ENCODE data around the gene SMTNL2. TPM values are rescaled to one million over a fixed set of nuclear protein-coding genes. Genes with fewer than 3 reads are reported as not detected.
"Not testable (repeated sequence)": the region's sequence is repeated elsewhere in the genome, so short reads cannot be mapped to it uniquely, and the experiment has no call there.

The SMTNL2 gene
- total and polyA plus RNA-seq, 5 donors from 2014 or later, result not detected

DNA sequence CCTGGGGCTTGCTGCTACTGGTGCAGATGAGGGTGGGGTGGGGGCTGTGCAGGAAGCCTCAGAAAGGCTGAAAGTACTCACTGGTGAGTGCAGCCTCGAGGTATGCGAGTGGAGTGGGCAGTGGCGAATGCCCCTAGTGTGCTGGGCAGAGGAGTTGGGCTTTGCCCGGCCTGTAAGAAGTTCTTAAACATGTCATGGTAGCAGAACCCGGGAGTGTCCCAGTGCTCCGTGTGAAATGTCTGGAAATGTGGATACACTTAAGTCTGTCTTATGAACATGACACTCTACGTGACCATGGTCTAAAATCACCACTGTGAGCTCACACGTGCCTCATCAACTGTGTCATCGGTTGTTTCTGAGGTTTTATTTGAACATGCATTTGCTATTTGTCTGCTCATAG lies 1.7 kb downstream of the SMTNL2 start:
- H3K27ac ChIP-seq (ENCODE audit: insufficient read depth, low read length, poor library complexity, severe bottlenecking), result no peak overlapping the region
- Mint-ChIP-seq H3K36me3 (no peaks in the 10 kb centered on the region), H3K4me1 (peaks cover 0 to 5% (median 2%) of the 10 kb centered on the region in 4 donors), H3K27me3 (peaks cover 40% of the 10 kb centered on the region), H3K4me3 (peak overlapping the region in 1 of 4 donors; percentile 48), H3K9me3 (no peaks in the 10 kb centered on the region), H3K27ac (no peak overlapping the region)
- DNase-seq (no peak), ATAC-seq (ENCODE audit: low read depth in 2 of 2) (no peak)
- H3K36me3 ChIP-seq (ENCODE audit: control insufficient read depth, insufficient read depth, low read length), result no peaks in the 10 kb centered on the region
- peaks cover 6% of the 10 kb centered on the region for H3K4me1 ChIP-seq (ENCODE audit: control insufficient read depth, insufficient read depth, low read length, poor library complexity, severe bottlenecking)
- peaks cover 2% of the 10 kb centered on the region for H3K27me3 ChIP-seq (ENCODE audit: control insufficient read depth, insufficient read depth, low read length)
- no peak overlapping the region for H3K4me3 ChIP-seq (ENCODE audit: low read depth, low read length)
- no peaks in the 10 kb centered on the region for H3K9me3 ChIP-seq (ENCODE audit: control insufficient read depth in 2 of 2, low read length in 2 of 2)

DNA sequence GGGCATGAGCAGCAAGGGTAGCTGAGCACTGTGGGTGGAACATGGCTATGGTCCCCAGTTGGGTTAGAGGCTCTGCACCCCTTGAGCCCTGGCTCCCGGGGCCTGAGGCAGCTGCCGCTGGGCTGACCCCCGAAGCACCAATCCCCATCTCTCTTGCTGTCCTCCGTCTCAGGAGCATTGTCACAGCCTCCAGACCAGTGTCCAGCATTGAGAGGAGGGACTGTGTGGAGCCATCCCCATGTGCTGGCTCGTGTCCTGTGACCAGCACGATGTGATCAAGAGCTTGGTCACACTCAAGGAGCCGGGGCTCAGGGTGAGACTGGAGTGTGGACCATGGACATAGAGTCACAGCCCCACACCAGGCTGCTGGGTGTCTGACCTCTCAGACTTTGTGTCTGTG lies 2.9 kb downstream of the SMTNL2 start:
- Mint-ChIP-seq H3K27me3 (peaks cover 40% of the 10 kb centered on the region), H3K4me1 (peaks cover 0 to 5% (median 2%) of the 10 kb centered on the region in 4 donors), H3K4me3 (no peak overlapping the region), H3K36me3 (no peaks in the 10 kb centered on the region), H3K27ac (no peak overlapping the region), H3K9me3 (peaks cover 0 to 2% (median 0%) of the 10 kb centered on the region in 7 donors)
- Histone ChIP-seq H3K4me1 (ENCODE audit: control insufficient read depth, insufficient read depth, low read length, poor library complexity, severe bottlenecking) (peaks cover 6% of the 10 kb centered on the region), H3K27me3 (ENCODE audit: control insufficient read depth, insufficient read depth, low read length) (peaks cover 2% of the 10 kb centered on the region), H3K36me3 (ENCODE audit: control insufficient read depth, insufficient read depth, low read length) (no peaks in the 10 kb centered on the region), H3K27ac (ENCODE audit: insufficient read depth, low read length, poor library complexity, severe bottlenecking) (no peak overlapping the region), H3K4me3 (ENCODE audit: low read depth, low read length) (no peak overlapping the region), H3K9me3 (ENCODE audit: control insufficient read depth in 2 of 2, low read length in 2 of 2) (no peaks in the 10 kb centered on the region)
- no peak for DNase-seq
- no peak for ATAC-seq (ENCODE audit: low read depth in 2 of 2)

DNA sequence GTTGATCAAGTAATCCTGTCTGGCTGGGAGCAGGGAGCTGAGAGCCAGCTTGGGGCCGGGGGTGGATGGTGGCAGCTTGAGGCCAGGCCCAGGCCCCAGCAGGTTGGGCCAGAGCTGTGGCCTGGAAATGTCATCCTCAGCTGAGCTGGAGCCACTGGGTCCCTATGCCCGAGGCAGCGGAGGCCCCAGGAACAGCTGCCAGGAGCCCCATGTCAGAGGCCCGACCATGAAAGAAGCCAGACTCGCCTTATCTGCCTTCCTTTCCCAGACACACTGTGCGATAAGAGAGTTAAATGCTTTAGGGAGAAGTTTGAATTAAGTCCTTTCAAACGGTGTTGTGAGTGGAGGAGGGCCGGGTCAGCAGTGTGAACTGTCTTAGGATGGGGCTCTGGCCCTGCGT lies 3.5 kb downstream of the SMTNL2 start:
- no peak for DNase-seq
- Mint-ChIP-seq H3K4me3 (no peak overlapping the region), H3K27me3 (peaks cover 36% of the 10 kb centered on the region), H3K36me3 (no peaks in the 10 kb centered on the region), H3K27ac (no peak overlapping the region), H3K9me3 (peaks cover 0 to 3% (median 0%) of the 10 kb centered on the region in 7 donors), H3K4me1 (peaks cover 0 to 5% (median 2%) of the 10 kb centered on the region in 4 donors)
- Histone ChIP-seq H3K36me3 (ENCODE audit: control insufficient read depth, insufficient read depth, low read length) (no peaks in the 10 kb centered on the region), H3K27ac (ENCODE audit: insufficient read depth, low read length, poor library complexity, severe bottlenecking) (no peak overlapping the region), H3K27me3 (ENCODE audit: control insufficient read depth, insufficient read depth, low read length) (peaks cover 2% of the 10 kb centered on the region), H3K9me3 (ENCODE audit: control insufficient read depth in 2 of 2, low read length in 2 of 2) (no peaks in the 10 kb centered on the region), H3K4me3 (ENCODE audit: low read depth, low read length) (no peak overlapping the region), H3K4me1 (ENCODE audit: control insufficient read depth, insufficient read depth, low read length, poor library complexity, severe bottlenecking) (peaks cover 6% of the 10 kb centered on the region)
- ATAC-seq (ENCODE audit: low read depth in 2 of 2), result no peak

DNA sequence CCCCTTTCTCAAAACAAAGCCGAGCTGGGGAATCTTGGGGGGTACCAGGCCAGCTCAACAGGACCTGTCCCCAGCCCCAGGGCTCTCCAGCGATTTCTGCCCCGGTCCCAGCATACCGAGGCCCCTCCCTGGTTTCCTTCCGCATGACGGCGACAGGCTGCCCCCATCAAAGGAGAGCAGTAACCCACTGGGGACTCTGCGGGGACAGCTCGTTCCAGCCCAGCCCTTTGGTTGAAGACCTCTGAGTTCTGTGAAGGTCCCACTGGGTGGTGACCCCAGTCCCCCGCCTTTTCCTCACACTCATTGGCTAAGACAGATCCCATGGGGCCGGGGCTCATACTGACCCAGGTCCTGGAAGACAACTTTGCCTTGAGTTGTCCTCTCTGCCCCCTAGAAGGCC lies 4.1 kb downstream of the SMTNL2 start:
- no peak overlapping the region for H3K4me3 ChIP-seq (ENCODE audit: low read depth, low read length)

DNA sequence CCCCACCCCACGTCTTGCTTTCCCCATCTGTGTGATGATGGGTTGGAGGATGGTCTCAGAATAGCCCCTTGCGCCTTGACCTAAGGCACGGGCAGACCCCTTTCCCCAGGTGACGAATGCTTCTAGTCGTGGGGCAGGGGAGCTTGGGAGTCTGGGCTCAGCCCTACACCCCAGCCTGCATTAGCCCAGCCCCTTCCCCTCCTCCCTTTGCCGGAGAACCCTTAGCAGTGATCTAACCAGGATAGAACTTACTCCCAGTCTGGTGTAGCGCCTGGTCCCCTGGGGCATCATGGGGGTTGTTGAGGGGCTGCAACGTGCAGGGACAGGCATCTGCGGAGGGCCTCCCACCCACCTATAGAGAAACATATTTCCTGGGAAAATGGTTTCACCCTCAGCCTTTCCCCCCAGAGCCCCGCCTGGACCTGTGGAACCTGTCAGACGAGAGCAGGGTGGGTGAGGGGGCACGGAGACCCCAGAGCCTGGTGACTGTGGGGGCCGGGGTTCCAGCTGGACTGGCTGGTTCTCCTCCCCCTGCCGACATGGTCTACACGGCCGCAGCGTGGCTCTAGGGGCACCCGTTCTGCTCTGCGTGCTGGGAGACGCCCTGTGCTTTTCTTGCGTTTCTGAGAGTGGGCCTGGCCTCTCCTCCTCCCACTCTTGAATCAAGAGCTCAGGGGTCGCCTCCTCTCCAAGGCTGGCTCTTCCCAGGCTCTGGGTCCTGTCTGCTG lies 4.7 kb downstream of the SMTNL2 start:
- no peak overlapping the region for H3K27ac ChIP-seq (ENCODE audit: insufficient read depth, low read length, poor library complexity, severe bottlenecking)
- DNase-seq (no peak), ATAC-seq (ENCODE audit: low read depth in 2 of 2) (no peak)
- peaks cover 2% of the 10 kb centered on the region for H3K4me1 ChIP-seq (ENCODE audit: control insufficient read depth, insufficient read depth, low read length, poor library complexity, severe bottlenecking)
- Mint-ChIP-seq H3K27ac (no peak overlapping the region), H3K4me1 (peaks cover 0 to 2% (median 0%) of the 10 kb centered on the region in 4 donors), H3K27me3 (peaks cover 25% of the 10 kb centered on the region), H3K4me3 (no peak overlapping the region), H3K36me3 (no peaks in the 10 kb centered on the region), H3K9me3 (peaks cover 0 to 3% (median 0%) of the 10 kb centered on the region in 7 donors)
- H3K4me3 ChIP-seq (ENCODE audit: low read depth, low read length), result no peak overlapping the region
- no peaks in the 10 kb centered on the region for H3K27me3 ChIP-seq (ENCODE audit: control insufficient read depth, insufficient read depth, low read length)
- H3K9me3 ChIP-seq (ENCODE audit: control insufficient read depth in 2 of 2, low read length in 2 of 2), result no peaks in the 10 kb centered on the region
- no peaks in the 10 kb centered on the region for H3K36me3 ChIP-seq (ENCODE audit: control insufficient read depth, insufficient read depth, low read length)

More for the DNA sequence above, 4.1 kb downstream of the SMTNL2 start:
- Histone ChIP-seq H3K9me3 (ENCODE audit: control insufficient read depth in 2 of 2, low read length in 2 of 2) (no peaks in the 10 kb centered on the region), H3K27ac (ENCODE audit: insufficient read depth, low read length, poor library complexity, severe bottlenecking) (no peak overlapping the region), H3K27me3 (ENCODE audit: control insufficient read depth, insufficient read depth, low read length) (no peaks in the 10 kb centered on the region), H3K36me3 (ENCODE audit: control insufficient read depth, insufficient read depth, low read length) (no peaks in the 10 kb centered on the region), H3K4me1 (ENCODE audit: control insufficient read depth, insufficient read depth, low read length, poor library complexity, severe bottlenecking) (peaks cover 6% of the 10 kb centered on the region)
- Mint-ChIP-seq H3K4me1 (peaks cover 0 to 5% (median 2%) of the 10 kb centered on the region in 4 donors), H3K9me3 (peaks cover 0 to 3% (median 0%) of the 10 kb centered on the region in 7 donors), H3K4me3 (no peak overlapping the region), H3K27me3 (peaks cover 30% of the 10 kb centered on the region), H3K27ac (peak overlapping the region in 1 of 3 donors; percentile 81), H3K36me3 (no peaks in the 10 kb centered on the region)
- no peak for ATAC-seq (ENCODE audit: low read depth in 2 of 2)
- DNase-seq, result no peak

DNA sequence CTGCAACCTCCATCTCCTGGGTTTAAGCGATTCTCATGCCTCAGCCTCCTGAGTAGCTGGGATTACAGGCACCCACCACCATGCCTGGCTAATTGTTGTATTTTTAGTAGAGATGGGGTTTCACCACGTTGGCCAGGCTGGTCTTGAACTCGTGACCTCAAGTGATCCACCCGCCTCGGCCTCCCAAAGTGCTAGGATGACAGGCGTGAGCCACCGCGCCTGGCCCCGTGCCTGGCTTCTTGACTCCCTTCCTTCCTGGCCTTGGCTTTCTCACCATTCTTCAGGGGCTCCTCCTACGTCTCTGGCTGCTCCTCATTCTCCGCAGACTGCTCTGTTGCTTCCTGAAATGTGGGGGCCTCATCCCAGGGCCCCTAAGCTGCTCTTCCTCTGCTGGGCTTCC lies 5.7 kb downstream of the SMTNL2 start:
- not testable (repeated sequence) for H3K9me3 Mint-ChIP-seq; H3K4me1 ChIP-seq (ENCODE audit: control insufficient read depth, insufficient read depth, low read length, poor library complexity, severe bottlenecking); H3K27ac Mint-ChIP-seq; H3K27ac ChIP-seq (ENCODE audit: insufficient read depth, low read length, poor library complexity, severe bottlenecking); H3K36me3 ChIP-seq (ENCODE audit: control insufficient read depth, insufficient read depth, low read length); H3K27me3 ChIP-seq (ENCODE audit: control insufficient read depth, insufficient read depth, low read length); H3K4me3 ChIP-seq (ENCODE audit: low read depth, low read length); H3K4me1 Mint-ChIP-seq; H3K36me3 Mint-ChIP-seq; ATAC-seq (ENCODE audit: low read depth in 2 of 2); DNase-seq; H3K9me3 ChIP-seq (ENCODE audit: control insufficient read depth in 2 of 2, low read length in 2 of 2)
- Mint-ChIP-seq H3K27me3 (peaks cover 25% of the 10 kb centered on the region), H3K4me3 (peak overlapping the region in 1 of 4 donors; percentile 15)

DNA sequence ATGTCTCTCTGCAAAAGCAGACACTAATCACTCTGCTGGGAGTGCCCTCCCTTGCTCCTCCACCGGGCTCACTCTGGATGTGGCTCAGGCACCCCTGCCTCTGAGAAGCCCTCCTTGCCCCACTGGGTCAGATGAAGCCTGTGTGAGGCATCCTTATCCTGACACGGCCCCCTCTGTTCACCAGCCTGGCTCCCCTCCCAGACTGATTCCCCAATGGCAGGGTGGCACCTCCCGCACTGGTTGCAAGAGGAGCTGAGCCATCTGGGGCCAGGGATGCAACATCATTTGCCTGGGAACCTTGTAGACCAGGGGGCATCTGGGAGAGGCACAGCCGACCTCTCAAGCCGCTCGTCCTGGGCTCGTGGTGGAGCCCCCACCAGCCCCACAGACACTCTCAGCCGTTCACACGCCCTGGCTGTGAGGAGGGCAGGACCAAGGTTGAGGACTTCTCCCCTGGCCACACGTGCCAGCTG lies 6.7 kb downstream of the SMTNL2 start:
- H3K9me3 Mint-ChIP-seq, result peaks cover 0 to 3% (median 0%) of the 10 kb centered on the region in 7 donors
- no peak overlapping the region for H3K4me3 Mint-ChIP-seq
- Histone ChIP-seq H3K27ac (ENCODE audit: insufficient read depth, low read length, poor library complexity, severe bottlenecking) (no peak overlapping the region), H3K36me3 (ENCODE audit: control insufficient read depth, insufficient read depth, low read length) (no peaks in the 10 kb centered on the region), H3K27me3 (ENCODE audit: control insufficient read depth, insufficient read depth, low read length) (no peaks in the 10 kb centered on the region), H3K4me1 (ENCODE audit: control insufficient read depth, insufficient read depth, low read length, poor library complexity, severe bottlenecking) (no peaks in the 10 kb centered on the region), H3K9me3 (ENCODE audit: control insufficient read depth in 2 of 2, low read length in 2 of 2) (no peaks in the 10 kb centered on the region), H3K4me3 (ENCODE audit: low read depth, low read length) (no peak overlapping the region)
- H3K27me3 Mint-ChIP-seq, result peaks cover 17% of the 10 kb centered on the region
- ATAC-seq (ENCODE audit: low read depth in 2 of 2) (no peak), DNase-seq (no peak)
- peaks cover 0 to 4% (median 0%) of the 10 kb centered on the region in 4 donors for H3K4me1 Mint-ChIP-seq
- no peaks in the 10 kb centered on the region for H3K36me3 Mint-ChIP-seq
- H3K27ac Mint-ChIP-seq, result no peak overlapping the region

DNA sequence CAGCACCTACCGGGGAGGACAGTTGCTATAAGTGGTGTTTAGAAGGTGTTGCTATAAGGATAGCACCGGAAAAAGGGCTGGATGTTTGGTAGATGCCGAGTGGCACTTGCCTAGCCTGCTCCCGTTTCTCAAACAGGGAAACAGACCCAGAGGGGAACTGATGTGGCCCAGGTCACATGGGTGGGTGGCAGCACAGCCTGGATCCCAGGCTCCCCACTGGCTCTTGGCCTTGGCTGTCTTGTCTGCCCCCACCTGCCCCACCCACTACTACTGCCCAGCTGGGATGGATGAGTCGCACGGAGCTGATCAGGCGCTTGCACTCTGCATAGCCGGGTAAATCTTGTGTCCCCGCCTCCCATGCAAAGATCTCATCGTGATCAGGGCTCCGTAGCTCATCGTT lies 7.2 kb downstream of the SMTNL2 start:
- Mint-ChIP-seq H3K27me3 (peaks cover 13% of the 10 kb centered on the region), H3K4me3 (no peak overlapping the region), H3K36me3 (no peaks in the 10 kb centered on the region), H3K4me1 (peaks cover 0 to 4% (median 0%) of the 10 kb centered on the region in 4 donors), H3K9me3 (peaks cover 0 to 3% (median 0%) of the 10 kb centered on the region in 7 donors), H3K27ac (no peak overlapping the region)
- Histone ChIP-seq H3K36me3 (ENCODE audit: control insufficient read depth, insufficient read depth, low read length) (no peaks in the 10 kb centered on the region), H3K4me1 (ENCODE audit: control insufficient read depth, insufficient read depth, low read length, poor library complexity, severe bottlenecking) (no peaks in the 10 kb centered on the region), H3K27me3 (ENCODE audit: control insufficient read depth, insufficient read depth, low read length) (no peaks in the 10 kb centered on the region), H3K9me3 (ENCODE audit: control insufficient read depth in 2 of 2, low read length in 2 of 2) (no peaks in the 10 kb centered on the region), H3K4me3 (ENCODE audit: low read depth, low read length) (no peak overlapping the region), H3K27ac (ENCODE audit: insufficient read depth, low read length, poor library complexity, severe bottlenecking) (no peak overlapping the region)
- no peak for DNase-seq
- ATAC-seq (ENCODE audit: low read depth in 2 of 2), result no peak

All from CD4-positive, CD25-positive, alpha-beta regulatory T cell (primary cell).